Muscle of leg (tissue), 16 donors: Measurements from ENCODE around the gene ZBTB16. TPM values are rescaled to one million over a fixed set of nuclear protein-coding genes. Genes with fewer than 3 reads are reported as not detected.

Experiments
- DNase-seq: peaks from one replicate; pipeline ENCODE4 v3.0.0; 2013
- H3K27ac ChIP-seq: one replicate; pipeline ENCODE4 v1.5.1; 2013; ENCODE audit warnings: mild to moderate bottlenecking, low read length, control low read depth
- H3K27me3 ChIP-seq: one replicate; pipeline ENCODE4 v1.6.1; 2013; ENCODE audit warnings: low read length; ENCODE audit not compliant: control insufficient read depth, insufficient read depth
- H3K36me3 ChIP-seq: one replicate; pipeline ENCODE4 v1.6.1; 2013; ENCODE audit warnings: low read length; ENCODE audit not compliant: control insufficient read depth, insufficient read depth
- H3K4me1 ChIP-seq: one replicate; pipeline ENCODE4 v1.6.1; 2013; ENCODE audit warnings: low read length; ENCODE audit not compliant: control insufficient read depth, insufficient read depth
- H3K4me3 ChIP-seq: one replicate; pipeline ENCODE4 v1.5.1; 2013; ENCODE audit warnings: low read length, control low read depth
- H3K9me3 ChIP-seq: replicated peaks from 2 replicates; pipeline ENCODE4 v1.6.1; 2013; ENCODE audit warnings: low read depth, low read length; ENCODE audit not compliant: control insufficient read depth
- WGBS: methylation state at CpG from one replicate; pipeline ENCODE4 v1.1.5; 2013; ENCODE audit warnings: missing lambda C conversion rate; ENCODE audit not compliant: insufficient coverage; 5-methylcytosine and 5-hydroxymethylcytosine counted together
- long read RNA-seq, 11 donors: transcript quantifications; one replicate each; lab custom pipeline, GENCODE V29; 2026
- polyA plus RNA-seq, 8 donors: library from polyadenylated mRNA; unstranded; fragments of 120-200 nt; gene quantifications; one replicate each; pipeline versions ENCODE4 v1.2.1 to v1.2.3, GENCODE V29; 2013; ENCODE audit warnings: inconsistent platforms in 1 of 8, low replicate concordance in 1 of 8; ENCODE audit not compliant: insufficient read length in 8 of 8, insufficient read depth in 1 of 8
- total RNA-seq: library from RNA; stranded (reverse); fragments of 120-200 nt; gene quantifications from one replicate; pipeline ENCODE4 v1.2.4, GENCODE V29; 2013

ZBTB16 gene
- 10.0 TPM for total RNA-seq
- polyA plus RNA-seq, result 1 to 10 TPM; 1.7 to 5.8 (median 4.0) TPM
- long read RNA-seq, donor 1, result 0 reads
- long read RNA-seq, donor 2, result 0 reads
- long read RNA-seq, donor 3, partial matches to known transcripts, result 0 of 2 reads
- long read RNA-seq, donor 3, other reads (novel, unspliced or antisense), result 0 of 2 reads
- long read RNA-seq, donor 4, partial matches to known transcripts, result 0 of 1 reads
- long read RNA-seq, donor 4, other reads (novel, unspliced or antisense), result 0 of 1 reads
- long read RNA-seq, donor 5, partial matches to known transcripts, result 0 of 4 reads
- long read RNA-seq, donor 5, other reads (novel, unspliced or antisense), result 0 of 4 reads
- long read RNA-seq, donor 6, result 0 reads
- long read RNA-seq, donor 7, partial matches to known transcripts, result 0 of 1 reads
- long read RNA-seq, donor 7, other reads (novel, unspliced or antisense), result 0 of 1 reads
- long read RNA-seq, donor 8, partial matches to known transcripts, result 0 of 2 reads
- long read RNA-seq, donor 8, other reads (novel, unspliced or antisense), result 0 of 2 reads
- long read RNA-seq, donor 9, partial matches to known transcripts, result 0 of 1 reads
- long read RNA-seq, donor 9, other reads (novel, unspliced or antisense), result 0 of 1 reads
- long read RNA-seq, donor 10, result 0 reads
- long read RNA-seq, donor 11, partial matches to known transcripts, result 5 of 6 reads
- long read RNA-seq, donor 11, other reads (novel, unspliced or antisense), result 0 of 6 reads

GRCh38 chr11:114059278-114059983, at the start of gene ZBTB16:
Gene ZBTB16 (plus strand): TSS chr11:114059711. CDS start chr11:114063301, 3,590 bp downstream.
- no peaks in the 10 kb centered on the region for H3K9me3 ChIP-seq
- peak; percentile 91 for DNase-seq
- H3K4me3 ChIP-seq, result peak within 1 kb of the TSS; percentile 67
- H3K27me3 ChIP-seq, result peaks cover 43% of the 10 kb centered on the region
- H3K27ac ChIP-seq, result peak within 1 kb of the TSS; percentile 75
- H3K36me3 ChIP-seq, result peaks cover 8% of the 10 kb centered on the region
- WGBS, result 0% methylated on average over 40 of the region's 71 CpGs
- peaks cover 24% of the 10 kb centered on the region for H3K4me1 ChIP-seq

GRCh38 chr11:114010931-114011330, 48.6 kb upstream of the ZBTB16 start:
- Histone ChIP-seq H3K4me3 (no peak overlapping the region), H3K36me3 (no peaks in the 10 kb centered on the region)
- WGBS, result 74% methylated on average over 2 of the region's 4 CpGs

GRCh38 chr11:114011443-114011842, 48.1 kb upstream of the ZBTB16 start:
- Histone ChIP-seq H3K9me3 (no peaks in the 10 kb centered on the region), H3K4me1 (no peaks in the 10 kb centered on the region), H3K36me3 (no peaks in the 10 kb centered on the region), H3K27me3 (peaks cover 2% of the 10 kb centered on the region), H3K27ac (no peak overlapping the region), H3K4me3 (no peak overlapping the region)
- WGBS, result 38% methylated on average over 2 of the region's 2 CpGs
- no peak for DNase-seq

More at GRCh38 chr11:114010931-114011330, 48.6 kb upstream of the ZBTB16 start:
- Histone ChIP-seq H3K27me3 (peaks cover 2% of the 10 kb centered on the region), H3K9me3 (no peaks in the 10 kb centered on the region), H3K4me1 (no peaks in the 10 kb centered on the region), H3K27ac (no peak overlapping the region)
- no peak for DNase-seq

GRCh38 chr11:114015117-114015516, 44.4 kb upstream of the ZBTB16 start:
- no peaks in the 10 kb centered on the region for H3K27me3 ChIP-seq
- no peak overlapping the region for H3K4me3 ChIP-seq
- WGBS, result 55% methylated on average over 5 of the region's 6 CpGs
- no peaks in the 10 kb centered on the region for H3K36me3 ChIP-seq
- no peaks in the 10 kb centered on the region for H3K9me3 ChIP-seq
- DNase-seq, result no peak
- H3K27ac ChIP-seq, result no peak overlapping the region
- peaks cover 6% of the 10 kb centered on the region for H3K4me1 ChIP-seq

- DNase-seq, result peak; percentile 56
- no peaks in the 10 kb centered on the region for H3K27me3 ChIP-seq
- WGBS, result 60% methylated on average over 2 of the region's 2 CpGs
- H3K9me3 ChIP-seq, result no peaks in the 10 kb centered on the region
- peaks cover 6% of the 10 kb centered on the region for H3K4me1 ChIP-seq
- no peak overlapping the region for H3K4me3 ChIP-seq
- H3K36me3 ChIP-seq, result no peaks in the 10 kb centered on the region
- no peak overlapping the region for H3K27ac ChIP-seq
Measured at GRCh38 chr11:114016986-114017385, 42.5 kb upstream of the ZBTB16 start.

- peaks cover 6% of the 10 kb centered on the region for H3K4me1 ChIP-seq
- no peak for DNase-seq
- no peaks in the 10 kb centered on the region for H3K36me3 ChIP-seq
- H3K27ac ChIP-seq, result no peak overlapping the region
- no peaks in the 10 kb centered on the region for H3K27me3 ChIP-seq
- H3K4me3 ChIP-seq, result no peak overlapping the region
- no peaks in the 10 kb centered on the region for H3K9me3 ChIP-seq
- 0% methylated on average over 1 of the region's 2 CpGs for WGBS
Measured at GRCh38 chr11:114017723-114018122, 41.8 kb upstream of the ZBTB16 start.

- H3K4me1 ChIP-seq, result peaks cover 6% of the 10 kb centered on the region
- no peak overlapping the region for H3K27ac ChIP-seq
- H3K9me3 ChIP-seq, result no peaks in the 10 kb centered on the region
- DNase-seq, result no peak
- no peaks in the 10 kb centered on the region for H3K27me3 ChIP-seq
- H3K36me3 ChIP-seq, result no peaks in the 10 kb centered on the region
- WGBS, result 65% methylated on average over 3 of the region's 3 CpGs
- no peak overlapping the region for H3K4me3 ChIP-seq
Measured at GRCh38 chr11:114019046-114019445, 40.5 kb upstream of the ZBTB16 start.

- no peak for DNase-seq
- no peaks in the 10 kb centered on the region for H3K9me3 ChIP-seq
- H3K4me1 ChIP-seq, result peaks cover 6% of the 10 kb centered on the region
- no peaks in the 10 kb centered on the region for H3K27me3 ChIP-seq
- H3K4me3 ChIP-seq, result no peak overlapping the region
- H3K27ac ChIP-seq, result no peak overlapping the region
- WGBS, result 53% methylated on average over 2 of the region's 5 CpGs
- no peaks in the 10 kb centered on the region for H3K36me3 ChIP-seq
Measured at GRCh38 chr11:114019574-114019973, 39.9 kb upstream of the ZBTB16 start.

GRCh38 chr11:114025329-114025907, 34.1 kb upstream of the ZBTB16 start:
- peaks cover 12% of the 10 kb centered on the region for H3K27me3 ChIP-seq
- H3K4me1 ChIP-seq, result peaks cover 5% of the 10 kb centered on the region
- H3K36me3 ChIP-seq, result no peaks in the 10 kb centered on the region
- no peak for DNase-seq
- no CpG with 5 or more reads among the region's 3 CpGs for WGBS
- no peak overlapping the region for H3K4me3 ChIP-seq
- H3K27ac ChIP-seq, result no peak overlapping the region
- no peaks in the 10 kb centered on the region for H3K9me3 ChIP-seq
